Measurements from ENCODE around the gene SYT2.

GRCh38 chr1:202568410-202568809, 141.8 kb downstream of the SYT2 start:
- no peak for TF ChIP-seq CTCF (IDR thresholded peaks at IDR 0.05)
- TF ChIP-seq POLR2A (IDR thresholded peaks at IDR 0.05), result no peak
